MM.1S (cell line): ENCODE data around the gene SYT1.

Source experiments
- CTCF ChIP-seq: fragments of 300-600 bp; sonication (generic); IDR thresholded peaks from 2 replicates; pipeline ENCODE4 v1.5.1; 2016; ENCODE audit warnings: antibody characterized with exemption, low read length, mixed read lengths
- EZH2 ChIP-seq: fragments of 300-600 bp; sonication (generic); optimal IDR thresholded peaks from 2 replicates; pipeline ENCODE3; 2017; ENCODE audit warnings: low read depth, mild to moderate bottlenecking, antibody characterized with exemption, low read length, mixed read lengths

DNA sequence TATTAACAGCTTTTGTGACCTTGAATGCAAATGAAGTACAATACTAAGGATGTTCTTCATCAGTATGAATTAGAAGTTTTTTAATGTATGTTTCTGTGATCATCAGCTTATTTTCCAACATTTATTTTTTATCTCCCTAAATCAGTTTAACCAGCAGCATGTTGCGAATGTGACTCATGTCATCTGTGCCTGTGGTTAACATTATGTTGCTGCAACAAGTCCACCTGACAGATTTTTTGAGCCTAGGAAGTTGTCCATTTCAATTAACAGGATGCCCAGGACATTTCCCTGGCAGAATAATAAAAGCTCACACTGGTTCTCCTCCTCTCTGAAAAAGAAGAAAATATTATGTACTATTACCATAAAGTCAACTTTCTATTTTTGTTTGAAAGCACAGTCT, 155.5 kb downstream of the SYT1 start:
- TF ChIP-seq CTCF (no peak), EZH2 (no peak)
